IMR-90 (cell line): Measurements from ENCODE around the gene ECM1. TPM values are rescaled to one million over a fixed set of nuclear protein-coding genes. Genes with fewer than 3 reads are reported as not detected.

Experiments
- ATAC-seq: fragments of 200-7000 bp; cut with Tn5 transposase; 2 replicates; pipeline ENCODE4 v1.9.1; 2020; ENCODE audit warnings: low read depth, mild to moderate bottlenecking, moderate library complexity
- BruUV-seq: library from RNA; stranded (reverse); fragments of 400-500 nt; replicated peaks from 2 replicates; lab custom pipeline; 2021; lab: Mats Ljungman, UMichigan
- CTCF ChIA-PET: fragments of 300-600 bp; formaldehyde crosslinking; extraction: SDS; loops from one replicate; lab custom pipeline; 2021; ENCODE audit warnings: antibody characterized with exemption; lab: Yijun Ruan, JAX
- POLR2A ChIA-PET: fragments of 300-600 bp; sonication (Branson Sonifier 250); formaldehyde crosslinking; loops from one replicate; lab custom pipeline; 2022; ENCODE audit warnings: antibody characterized with exemption; ENCODE audit not compliant: unreplicated experiment; lab: Charles Lee
- DNase-seq: peaks from one replicate; pipeline ENCODE4 v3.0.0; 2013
- H2AFZ ChIP-seq: replicated peaks from 2 replicates; pipeline ENCODE3; 2013; ENCODE audit warnings: low read length, mild to moderate bottlenecking; ENCODE audit not compliant: poor library complexity
- H2AK5ac ChIP-seq: 2 replicates; pipeline ENCODE4 v1.6.1; 2013; ENCODE audit warnings: low read depth, low read length, inconsistent platforms
- H2AK9ac ChIP-seq: replicated peaks from 2 replicates; pipeline ENCODE3; 2013; ENCODE audit warnings: mild to moderate bottlenecking, low read depth, low read length, moderate library complexity; ENCODE audit not compliant: poor library complexity
- H2BK120ac ChIP-seq: 2 replicates; pipeline ENCODE4 v1.6.1; 2013; ENCODE audit warnings: low read depth, low read length, inconsistent platforms
- H2BK15ac ChIP-seq: 3 replicates; pipeline ENCODE4 v1.6.1; 2013; ENCODE audit warnings: low read depth, low read length, inconsistent platforms
- H2BK20ac ChIP-seq: 2 replicates; pipeline ENCODE4 v1.6.1; 2013; ENCODE audit warnings: low read depth, mild to moderate bottlenecking, inconsistent platforms, low read length, moderate library complexity
- H2BK5ac ChIP-seq: 2 replicates; pipeline ENCODE4 v1.6.1; 2013; ENCODE audit warnings: mild to moderate bottlenecking, low read depth, low read length, inconsistent platforms; ENCODE audit not compliant: poor library complexity, severe bottlenecking
- H3K14ac ChIP-seq: replicated peaks from 2 replicates; pipeline ENCODE4 v1.6.1; 2013; ENCODE audit warnings: low read depth, low read length, inconsistent platforms
- H3K18ac ChIP-seq: 2 replicates; pipeline ENCODE4 v1.6.1; 2013; ENCODE audit warnings: low read depth, low read length, control low read depth
- H3K23ac ChIP-seq: 2 replicates; pipeline ENCODE4 v1.6.1; 2013; ENCODE audit warnings: low read depth, low read length, inconsistent platforms
- H3K27ac ChIP-seq: 2 replicates; pipeline ENCODE4 v1.5.1; 2013; ENCODE audit warnings: mild to moderate bottlenecking, control low read depth, low read length; ENCODE audit not compliant: insufficient read depth
- H3K27me3 ChIP-seq: 2 replicates; pipeline ENCODE4 v1.6.1; 2013; ENCODE audit warnings: low read length; ENCODE audit not compliant: control insufficient read depth, insufficient read depth
- H3K36me3 ChIP-seq: 2 replicates; pipeline ENCODE4 v1.6.1; 2013; ENCODE audit warnings: low read length, mixed read lengths; ENCODE audit not compliant: control insufficient read depth, insufficient read depth
- H3K4ac ChIP-seq: 2 replicates; pipeline ENCODE4 v1.6.1; 2013; ENCODE audit warnings: low read depth, low read length, inconsistent platforms
- H3K4me1 ChIP-seq: 2 replicates; pipeline ENCODE4 v1.6.1; 2013; ENCODE audit warnings: low read length, mixed read lengths; ENCODE audit not compliant: control insufficient read depth, insufficient read depth
- H3K4me2 ChIP-seq: 2 replicates; pipeline ENCODE4 v1.6.1; 2013; ENCODE audit warnings: low read depth, mild to moderate bottlenecking, control low read depth, low read length, moderate library complexity
- H3K4me3 ChIP-seq: 2 replicates; pipeline ENCODE4 v1.5.1; 2013; ENCODE audit warnings: low read depth, mild to moderate bottlenecking, control low read depth, low read length, moderate library complexity; ENCODE audit not compliant: insufficient read depth
- H3K56ac ChIP-seq: 2 replicates; pipeline ENCODE4 v1.6.1; 2013; ENCODE audit warnings: low read length, inconsistent platforms; ENCODE audit not compliant: insufficient read depth; ENCODE audit errors: extremely low read depth
- H3K79me1 ChIP-seq, 2 experiments: 2 replicates each; pipeline ENCODE4 v1.6.1; 2013; ENCODE audit warnings: low read length in 2 of 2, inconsistent platforms in 1 of 2, low read depth in 1 of 2
- H3K9ac ChIP-seq: 2 replicates; pipeline ENCODE4 v1.6.1; 2013; ENCODE audit warnings: low read depth, low read length, control low read depth
- H3K9me1 ChIP-seq: 2 replicates; pipeline ENCODE4 v1.6.1; 2013; ENCODE audit warnings: low read length, inconsistent platforms; ENCODE audit not compliant: insufficient read depth
- H3K9me3 ChIP-seq: 2 replicates; pipeline ENCODE4 v1.6.1; 2013; ENCODE audit warnings: low read length; ENCODE audit not compliant: control insufficient read depth, insufficient read depth
- H4K20me1 ChIP-seq: 2 replicates; pipeline ENCODE4 v1.6.1; 2013; ENCODE audit warnings: low read length, inconsistent platforms; ENCODE audit not compliant: insufficient read depth
- H4K5ac ChIP-seq: 2 replicates; pipeline ENCODE4 v1.6.1; 2013; ENCODE audit warnings: mild to moderate bottlenecking, low read depth, low read length, control low read depth
- H4K8ac ChIP-seq, 2 experiments: 2 replicates each; pipeline ENCODE4 v1.6.1; 2013; ENCODE audit warnings: low read depth in 2 of 2, low read length in 2 of 2, control low read depth in 1 of 2, inconsistent platforms in 1 of 2
- H4K91ac ChIP-seq: 2 replicates; pipeline ENCODE4 v1.6.1; 2013; ENCODE audit warnings: low read depth, low read length, inconsistent platforms; ENCODE audit not compliant: insufficient read depth
- BHLHE40 ChIP-seq: fragments of 150-350 bp; IDR thresholded peaks from 2 replicates; pipeline ENCODE4 v1.6.1; 2016; ENCODE audit warnings: mild to moderate bottlenecking, low read depth, low read length
- MAFK ChIP-seq: IDR thresholded peaks from 2 replicates; pipeline ENCODE4 v1.6.1; 2012; ENCODE audit warnings: low read depth, low read length, improper control_type of control experiment
- NFE2L2 ChIP-seq: fragments of 150-350 bp; IDR thresholded peaks from 2 replicates; pipeline ENCODE4 v1.6.1; 2016; ENCODE audit warnings: low read depth, mild to moderate bottlenecking, low read length
- RAD21 ChIP-seq: IDR thresholded peaks from 2 replicates; pipeline ENCODE4 v1.6.1; 2012; ENCODE audit warnings: low read length, improper control_type of control experiment
- RCOR1 ChIP-seq: IDR thresholded peaks from 2 replicates; pipeline ENCODE4 v1.6.1; 2012; ENCODE audit warnings: mild to moderate bottlenecking, low read length, improper control_type of control experiment; ENCODE audit not compliant: insufficient replicate concordance
- WGBS, 2 experiments: methylation state at CpG; one replicate each; pipeline versions ENCODE4 v1.1.5 to v1.1.7; 2013; ENCODE audit warnings: missing lambda C conversion rate in 2 of 2; ENCODE audit not compliant: insufficient read length in 1 of 2; ENCODE audit errors: extremely low coverage in 2 of 2; 5-methylcytosine and 5-hydroxymethylcytosine counted together
- dilution Hi-C: fragments of 300-500 bp; cut with HindIII; formaldehyde crosslinking; loops from one replicate; pipeline ENCODE4 v1.14.3; 2018; ENCODE audit warnings: low sequenced_read_pairs; ENCODE audit not compliant: unreplicated experiment
- in situ Hi-C: fragments of 300-500 bp; cut with MboI; formaldehyde crosslinking; loops from 3 replicates; pipeline ENCODE4 v1.14.3; 2019; ENCODE audit warnings: low sequenced_read_pairs, inconsistent platforms, mixed read lengths
- intact Hi-C: fragments of 100-400 bp; cut with micrococcal nuclease; formaldehyde crosslinking; loops from 2 replicates; pipeline ENCODE4 v1.10.0; 2022
- polyA plus RNA-seq, 3 experiments: library from polyadenylated mRNA; depleted of rRNA; stranded (reverse); fragments of >200 nt; gene quantifications; 2 replicates each; pipeline ENCODE4 v1.2.3, GENCODE V29; 2012; ENCODE audit warnings: low replicate concordance in 1 of 3
- total RNA-seq: library from RNA; depleted of rRNA; stranded (reverse); fragments of >200 nt; gene quantifications from 2 replicates; pipeline ENCODE4 v1.2.3, GENCODE V29; 2012

Gene ECM1
- total and polyA plus RNA-seq, 2 of the 4 experiments (the other 2 are of a cell fraction), result 20.1 to 230 TPM

DNA sequence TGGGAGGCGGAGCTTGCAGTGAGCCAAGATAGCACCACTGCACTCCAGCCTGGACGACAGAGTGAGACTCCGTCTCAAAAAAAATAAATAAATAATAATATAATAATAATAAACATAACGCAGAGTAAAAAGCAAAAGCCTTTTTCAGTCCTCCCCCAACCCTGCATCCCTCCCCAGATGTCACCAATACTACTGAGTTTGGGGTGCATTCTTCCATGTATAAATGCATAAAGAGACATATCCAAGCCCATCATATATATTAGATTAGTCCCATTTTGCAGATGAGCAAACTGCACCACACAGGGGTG, 40.4 kb downstream of the ECM1 start:
- Histone ChIP-seq H2AK9ac (no peak overlapping the region), H3K27ac (peak overlapping the region; percentile 59), H3K4ac (peak overlapping the region; percentile 94), H3K9me3 (no peaks in the 10 kb centered on the region), H3K9me1 (0 out of 2 replicates have a peak, but pooled peaks cover 5% of the 10 kb centered on the region), H3K56ac (peak overlapping the region; percentile 25; the same call in 1 of the 2 replicates), H3K23ac (peak overlapping the region; percentile 97), H4K20me1 (no peaks in the 10 kb centered on the region; the same call in none of the 2 replicates), H2BK15ac (0 out of 3 replicates have a peak overlapping the region, but pooled peaks have one; percentile 28), H2AK5ac (no peak overlapping the region; the same call in 1 of the 2 replicates), H3K9ac (peak overlapping the region; percentile 78), H2BK5ac (peak overlapping the region; percentile 61), H3K4me1 (peaks cover 23% of the 10 kb centered on the region), H4K91ac (no peak overlapping the region), H3K27me3 (no peaks in the 10 kb centered on the region), H3K4me2 (peak overlapping the region; percentile 73), H2BK120ac (no peak overlapping the region), H3K36me3 (no peaks in the 10 kb centered on the region), H2AFZ (peak overlapping the region; percentile 94), H3K79me1 (peaks cover 0 to 23% of the 10 kb centered on the region in 2 experiments; a peak in 2 of 4 replicates), H3K14ac (peak overlapping the region; percentile 93), H4K5ac (peak overlapping the region; percentile 44; the same call in 1 of the 2 replicates), H3K18ac (peak overlapping the region; percentile 38; the same call in 1 of the 2 replicates), H3K4me3 (peak overlapping the region; percentile 50), H4K8ac (peak overlapping the region; percentile 17 to 84; a peak in 2 of 4 replicates), H2BK20ac (no peak overlapping the region)
- ATAC-seq, result no peak
- dilution Hi-C loops (no loop called here), intact Hi-C loops (loop anchor here (2.0 kb wide), 2 partner anchors 61 to 83 kb away; partner anchors contain the start of gene TARS2), in situ Hi-C loops (no loop called here)
- CTCF ChIA-PET, result interaction anchor here (0.6 to 1.0 kb wide), 3 partner anchors 11 to 47 kb away, joined by 3 to 5 read pairs (median 3); no protein-coding TSS in a partner anchor
- POLR2A ChIA-PET, result interaction anchor here (0.6 kb wide), 1 partner anchor 327 kb away, joined by 5 read pairs; no protein-coding TSS in a partner anchor
- no peak for TF ChIP-seq BHLHE40
- TF ChIP-seq MAFK, result no peak
- no peak for TF ChIP-seq NFE2L2
- TF ChIP-seq RAD21, result no peak
- peak; percentile 95 for TF ChIP-seq RCOR1
- BruUV-seq, result no TSS peak
- WGBS, 2 experiments, result no CpG with 5 or more reads among the region's 4 CpGs
- no peak for DNase-seq
